ENCODE measurements around the gene OR2A12.

DNA sequence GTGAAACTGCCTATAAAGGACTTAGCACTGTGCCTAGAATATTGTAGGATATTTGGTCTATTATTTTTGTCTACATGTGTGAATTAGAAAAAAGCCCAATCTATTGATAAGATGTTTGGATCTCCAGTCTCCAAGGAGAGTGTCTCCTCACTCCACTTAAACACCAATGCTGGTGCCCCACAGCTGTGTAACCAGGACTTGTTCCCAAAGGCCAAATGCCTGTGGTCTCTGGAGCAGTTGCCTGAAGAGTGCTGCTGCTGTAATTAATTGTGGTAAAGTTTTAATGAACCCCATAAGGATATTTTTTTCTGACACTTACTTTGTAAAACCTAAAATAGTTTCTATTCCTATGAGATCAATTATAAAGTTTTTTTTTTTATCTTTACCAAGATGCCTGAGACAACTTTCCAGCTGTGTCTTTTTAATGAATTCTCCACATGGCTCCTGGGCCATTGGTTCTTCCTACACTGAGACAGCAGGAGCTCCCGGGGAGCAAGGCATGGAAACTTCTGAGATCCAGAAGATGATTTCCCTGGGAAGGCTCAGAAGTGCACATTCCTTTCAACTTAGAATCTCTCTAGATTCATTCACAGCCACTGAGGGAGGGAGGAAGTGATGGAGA lies 48.6 kb upstream of the OR2A12 start:
- no peak for TF ChIP-seq POLR2A (IDR thresholded peaks at IDR 0.05)
- TF ChIP-seq, protein P1, sequence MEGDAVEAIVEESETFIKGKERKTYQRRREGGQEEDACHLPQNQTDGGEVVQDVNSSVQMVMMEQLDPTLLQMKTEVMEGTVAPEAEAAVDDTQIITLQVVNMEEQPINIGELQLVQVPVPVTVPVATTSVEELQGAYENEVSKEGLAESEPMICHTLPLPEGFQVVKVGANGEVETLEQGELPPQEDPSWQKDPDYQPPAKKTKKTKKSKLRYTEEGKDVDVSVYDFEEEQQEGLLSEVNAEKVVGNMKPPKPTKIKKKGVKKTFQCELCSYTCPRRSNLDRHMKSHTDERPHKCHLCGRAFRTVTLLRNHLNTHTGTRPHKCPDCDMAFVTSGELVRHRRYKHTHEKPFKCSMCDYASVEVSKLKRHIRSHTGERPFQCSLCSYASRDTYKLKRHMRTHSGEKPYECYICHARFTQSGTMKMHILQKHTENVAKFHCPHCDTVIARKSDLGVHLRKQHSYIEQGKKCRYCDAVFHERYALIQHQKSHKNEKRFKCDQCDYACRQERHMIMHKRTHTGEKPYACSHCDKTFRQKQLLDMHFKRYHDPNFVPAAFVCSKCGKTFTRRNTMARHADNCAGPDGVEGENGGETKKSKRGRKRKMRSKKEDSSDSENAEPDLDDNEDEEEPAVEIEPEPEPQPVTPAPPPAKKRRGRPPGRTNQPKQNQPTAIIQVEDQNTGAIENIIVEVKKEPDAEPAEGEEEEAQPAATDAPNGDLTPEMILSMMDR (IDR thresholded peaks at IDR 0.05) = no peak
- TF ChIP-seq EP300 (IDR thresholded peaks at IDR 0.05) = no peak

All from tibial nerve (tissue), 4 donors.